ENCODE measurements around the gene LYPD3. TPM values are rescaled to one million over a fixed set of nuclear protein-coding genes. Genes with fewer than 3 reads are reported as not detected.
"Not testable (repeated sequence)": the region's sequence is repeated elsewhere in the genome, so short reads cannot be mapped to it uniquely, and the experiment has no call there.

Gene LYPD3
- total RNA-seq, 1 donor from 2014 or later: 15.0 TPM

DNA sequence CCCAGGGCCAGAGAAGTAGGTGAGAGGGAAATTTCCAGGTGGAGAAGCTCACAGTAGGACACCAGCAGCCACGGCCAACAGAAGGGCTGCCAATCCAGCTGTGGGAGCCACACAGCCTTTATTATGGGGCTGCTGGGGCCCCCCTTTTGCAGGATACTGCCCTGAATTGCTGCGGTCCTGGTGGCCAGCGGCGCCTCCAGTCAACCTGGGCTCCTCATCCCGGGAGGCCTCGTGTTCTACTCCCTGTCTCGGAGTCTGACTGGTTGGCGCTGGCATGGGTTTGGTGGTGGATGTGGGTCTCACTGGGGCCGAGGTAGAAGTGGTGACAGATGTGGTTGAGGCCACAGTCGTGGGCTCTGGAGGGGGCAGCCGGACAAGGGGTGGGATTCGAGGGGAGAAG is 4.1 kb downstream of the LYPD3 start:
- DNase-seq (ENCODE audit: low spot score): no peak

- no peak for DNase-seq (ENCODE audit: low spot score)
These were observed 4.9 kb downstream of the LYPD3 start for GRCh38 chr19:43460362-43461016.

DNA sequence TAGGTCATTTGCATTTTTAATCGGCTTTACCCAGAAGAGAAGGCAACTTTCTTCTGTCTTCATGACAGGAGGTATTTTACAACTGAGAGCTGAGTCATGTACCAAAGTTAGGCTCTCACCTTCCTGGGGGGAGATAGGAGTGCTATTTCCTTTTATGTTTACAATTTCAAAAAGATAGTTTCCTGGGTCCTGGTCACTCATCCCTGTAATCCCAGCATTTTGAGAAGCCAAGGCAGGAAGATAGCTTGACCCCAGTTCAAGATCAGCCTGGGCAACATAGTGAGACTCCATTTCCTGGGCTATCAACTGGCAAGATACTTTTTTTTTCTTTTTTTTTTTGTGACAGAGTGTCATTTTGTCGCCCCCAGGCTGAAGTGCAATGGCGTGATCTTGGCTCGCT is 7.6 kb downstream of the LYPD3 start:
- DNase-seq (ENCODE audit: low spot score): no peak

DNA sequence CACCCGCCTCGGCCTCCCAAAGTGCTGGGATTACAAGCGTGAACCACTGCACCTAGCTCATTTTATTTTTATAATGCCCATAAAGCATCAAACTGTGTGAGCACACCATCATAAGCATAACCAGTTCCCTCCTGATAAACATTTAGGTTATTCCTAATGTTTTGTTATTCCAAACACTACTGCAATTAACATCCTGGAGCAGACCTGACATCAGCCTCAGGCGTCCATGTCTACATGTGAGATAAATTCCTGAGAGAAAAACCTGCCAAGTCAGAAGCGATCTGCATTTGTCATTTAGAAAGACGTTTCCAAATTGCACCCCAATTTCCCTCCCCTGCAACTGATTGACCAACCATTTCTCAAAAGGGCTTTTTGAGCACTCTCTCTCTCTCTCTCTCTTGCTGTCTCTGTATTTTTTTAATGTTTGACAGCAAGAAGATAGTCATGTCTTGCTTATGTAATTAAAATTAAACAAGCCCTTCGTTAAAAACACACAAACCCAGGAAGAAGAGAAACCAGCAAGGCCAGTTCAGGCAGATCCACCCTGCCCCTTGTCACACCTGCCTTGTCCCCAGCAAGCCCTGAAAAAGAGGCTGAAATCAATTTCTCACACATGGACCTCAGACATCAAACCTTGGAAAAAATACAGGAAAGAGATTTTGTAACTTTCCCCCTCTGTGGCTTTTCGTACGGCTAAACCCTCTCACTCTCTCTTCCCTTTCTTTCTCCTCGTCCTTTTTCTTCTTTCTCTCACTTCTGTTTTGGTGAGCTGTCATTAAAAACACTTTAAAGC is 9.9 kb downstream of the LYPD3 start:
- no peak for DNase-seq (ENCODE audit: low spot score)

DNA sequence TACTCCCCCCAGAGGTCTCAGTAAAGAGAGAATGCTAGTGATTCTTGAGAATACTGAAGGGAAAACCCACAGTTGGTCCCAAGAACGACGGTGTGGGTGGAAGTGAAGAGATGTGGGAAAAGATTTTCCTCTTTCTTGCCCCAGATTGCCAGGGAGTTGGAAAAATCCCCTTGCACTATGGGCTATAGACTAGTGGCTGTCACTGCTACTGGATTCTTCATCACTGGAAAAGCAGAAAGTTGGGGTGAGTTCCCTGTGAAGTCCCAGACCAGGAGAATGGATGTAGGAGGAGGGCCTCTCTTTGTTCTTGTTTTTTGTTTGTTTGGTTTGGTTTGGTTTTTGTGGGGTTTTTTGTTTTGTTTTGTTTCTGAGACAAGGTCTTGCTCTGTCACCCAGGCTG is 11.4 kb downstream of the LYPD3 start:
- no peak for DNase-seq (ENCODE audit: low spot score)

GRCh38 chr19:43452582-43452981 is 12.8 kb downstream of the LYPD3 start:
- no peak for DNase-seq (ENCODE audit: low spot score)

DNA sequence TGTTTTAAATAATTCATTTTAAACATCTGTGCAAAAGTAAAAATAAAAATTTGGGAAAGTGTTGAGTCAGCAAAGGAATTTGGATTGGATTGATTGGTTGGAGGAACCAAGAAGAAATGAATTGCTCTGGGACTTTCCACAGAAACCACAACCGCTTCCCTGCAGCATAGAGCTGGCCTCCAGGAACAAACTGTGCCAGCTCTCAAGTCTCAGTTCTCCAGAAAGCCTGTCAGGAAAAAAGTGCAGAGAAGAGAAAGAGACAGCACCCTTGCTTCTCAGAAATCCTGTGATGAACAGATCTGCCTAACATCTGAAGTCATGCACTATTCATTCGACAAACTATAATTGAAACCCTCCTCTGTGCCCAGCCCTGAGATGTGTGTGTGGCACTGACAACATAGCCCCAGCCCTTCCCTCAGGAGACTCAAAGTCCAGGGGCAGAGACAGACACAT is 14.8 kb downstream of the LYPD3 start:
- DNase-seq (ENCODE audit: low spot score): no peak

DNA sequence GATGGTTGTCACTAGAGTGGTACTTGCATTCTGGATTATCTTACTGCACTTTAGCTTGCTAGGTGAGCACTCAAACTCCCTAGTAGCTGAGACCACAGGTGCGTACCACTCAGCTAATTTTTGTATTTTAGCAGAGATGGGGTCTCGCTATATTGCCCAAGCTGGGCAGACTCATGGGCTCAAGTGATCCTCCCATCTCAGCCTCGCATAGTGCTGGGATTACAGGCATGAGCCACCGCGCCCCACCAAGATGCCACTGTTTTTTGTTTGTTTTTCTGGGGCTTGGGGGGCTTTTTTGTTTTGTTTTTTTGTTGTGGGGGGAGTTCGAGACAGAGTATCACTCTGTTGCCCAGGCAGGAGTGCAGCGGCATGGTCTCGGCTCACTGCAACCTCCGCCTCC is 17.8 kb downstream of the LYPD3 start:
- DNase-seq (ENCODE audit: low spot score): no peak

DNA sequence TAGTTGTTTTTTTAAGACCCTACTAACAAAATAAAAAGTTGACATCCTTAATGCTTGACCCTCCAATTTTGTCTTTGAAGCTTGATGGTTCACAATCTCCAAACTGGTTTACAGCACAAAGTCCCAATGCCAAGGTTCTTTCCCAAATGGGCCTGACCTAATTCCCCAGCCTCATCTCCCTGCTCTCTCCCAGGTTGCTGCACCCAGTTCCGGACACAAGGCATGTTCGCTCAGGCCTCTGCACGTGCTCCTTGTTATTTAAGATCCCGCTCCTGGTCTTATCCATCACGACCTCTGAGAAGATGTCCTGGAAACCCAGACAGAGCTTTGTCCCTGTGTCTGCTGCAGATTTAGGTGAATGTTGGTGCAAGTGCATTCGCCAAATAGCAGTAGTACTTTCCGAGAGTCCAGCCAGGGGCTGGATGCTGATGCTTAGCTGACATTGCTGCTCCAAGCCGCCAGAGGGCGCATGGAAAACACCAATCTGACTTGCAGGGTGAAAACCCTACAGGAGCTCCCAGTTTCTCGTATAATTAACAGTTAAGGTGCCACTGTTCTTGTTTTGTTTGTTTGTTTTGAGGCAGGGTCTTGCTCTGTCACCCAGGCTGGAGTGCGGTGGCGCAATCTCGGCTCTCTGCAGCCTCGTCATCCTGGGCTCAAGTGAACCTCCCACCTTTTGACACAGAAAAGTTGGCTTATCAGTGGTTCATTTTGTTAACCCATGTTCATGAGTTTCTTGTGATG is 18.5 kb downstream of the LYPD3 start:
- peak; percentile 83 for DNase-seq (ENCODE audit: low spot score)

DNA sequence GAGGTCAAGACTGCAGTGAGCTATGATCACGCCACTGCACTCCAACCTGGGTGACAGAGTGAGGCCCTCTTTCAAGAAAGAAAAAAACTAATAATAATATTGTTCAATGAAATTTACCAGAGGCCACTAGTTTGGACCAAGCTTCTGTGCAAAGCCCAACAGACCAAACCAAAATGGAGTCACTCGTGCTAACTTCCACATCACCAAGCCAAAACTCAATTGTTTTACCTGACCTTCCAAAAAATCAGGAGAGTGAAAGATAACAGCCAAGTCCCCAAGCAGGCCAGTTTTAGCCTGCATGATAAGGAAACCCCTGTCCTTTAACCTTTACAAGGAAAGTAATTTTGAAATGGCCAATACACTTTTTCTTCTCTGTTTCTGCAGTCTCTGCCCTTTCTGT is 20.0 kb downstream of the LYPD3 start:
- no peak for DNase-seq (ENCODE audit: low spot score)

- no peak for DNase-seq (ENCODE audit: low spot score)
These were observed 20.7 kb downstream of the LYPD3 start for GRCh38 chr19:43444531-43445287.

DNA sequence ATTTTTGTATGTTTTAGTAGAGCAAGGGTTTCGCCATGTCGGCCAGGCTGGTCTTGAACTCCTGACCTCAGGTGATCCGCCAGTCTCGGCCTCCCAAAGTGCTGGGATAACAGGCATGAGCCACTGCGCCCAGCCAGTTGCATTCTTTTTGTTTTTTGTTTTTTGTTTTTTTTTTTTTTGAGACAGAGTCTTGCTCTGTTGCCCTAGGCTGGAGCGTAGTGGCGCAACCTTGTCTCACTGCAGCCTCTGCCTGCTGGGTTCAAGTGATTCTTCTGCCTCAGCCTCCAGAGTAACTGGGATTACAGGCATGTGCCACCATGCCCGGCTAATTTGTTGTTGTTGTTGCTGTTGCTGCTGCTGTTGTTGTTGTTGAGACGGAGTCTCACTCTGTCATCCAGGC is 21.3 kb downstream of the LYPD3 start:
- DNase-seq (ENCODE audit: low spot score): not testable (repeated sequence)

DNA sequence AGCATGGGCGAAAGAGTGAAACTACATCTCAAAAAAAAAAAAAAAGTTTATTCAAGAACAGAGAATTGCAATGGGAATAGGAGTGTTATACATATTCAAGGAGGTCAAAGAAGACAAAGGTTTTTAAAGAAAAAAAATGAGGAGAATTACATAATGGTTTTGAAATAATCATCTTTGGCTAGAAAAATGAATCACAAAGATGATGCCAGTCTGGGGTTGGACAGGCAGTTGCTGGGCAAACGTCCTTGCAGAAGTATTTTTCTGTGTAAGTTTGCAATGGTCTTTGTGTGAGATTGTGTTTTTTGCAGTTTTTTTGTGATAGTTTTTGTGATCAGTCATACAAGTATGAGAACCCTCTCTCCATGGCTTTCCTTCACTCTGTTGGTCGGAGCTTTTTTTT is 23.7 kb downstream of the LYPD3 start:
- DNase-seq (ENCODE audit: low spot score): no peak

DNA sequence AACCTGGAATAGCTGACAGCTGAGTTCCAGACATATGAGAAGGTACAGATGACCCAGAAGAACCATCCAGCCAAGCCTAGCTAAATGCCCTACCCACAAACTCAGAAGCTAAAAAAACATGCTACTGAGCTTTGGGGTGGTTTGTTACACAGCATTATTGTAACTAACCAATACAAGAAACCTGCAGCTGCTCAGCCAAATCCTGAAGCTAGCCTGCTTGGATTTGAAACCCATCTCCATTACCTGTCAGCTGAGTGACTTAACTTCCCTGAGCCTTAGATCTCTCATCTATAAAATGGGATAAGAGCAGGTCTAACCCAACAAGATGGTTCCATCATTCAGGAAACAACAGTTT is 25.7 kb downstream of the LYPD3 start:
- no peak for DNase-seq (ENCODE audit: low spot score)

DNA sequence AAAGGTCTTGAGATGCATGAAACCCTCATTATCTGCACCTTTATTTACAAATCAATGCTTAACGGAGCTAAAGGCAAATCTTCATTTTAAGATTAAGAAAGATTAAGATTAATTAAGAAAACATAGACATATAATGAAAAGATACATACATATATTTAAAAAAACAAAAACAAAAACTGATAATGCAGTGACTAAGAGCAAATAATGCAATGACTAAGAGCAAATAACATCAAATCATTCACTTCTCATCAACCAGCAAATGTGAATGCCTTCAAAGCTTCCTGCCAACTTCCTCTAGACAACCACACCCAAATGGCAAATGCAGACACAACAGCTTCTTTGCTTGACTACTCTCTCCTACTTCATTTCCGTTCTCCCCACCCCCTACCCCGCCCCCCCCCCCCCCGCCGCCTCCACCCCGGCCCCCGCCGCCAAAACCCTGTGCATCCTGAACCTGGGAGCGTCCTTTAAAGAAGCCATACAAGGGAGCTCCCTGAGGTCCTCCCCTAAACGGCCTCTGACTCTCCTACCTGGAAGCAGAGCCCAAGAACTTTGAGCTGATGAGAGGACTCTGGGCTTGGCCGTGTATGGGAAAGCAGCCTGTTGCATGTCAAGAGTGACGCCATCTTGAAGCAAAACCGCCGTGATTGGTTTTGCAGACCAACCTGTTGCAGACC is 26.2 kb downstream of the LYPD3 start:
- no peak for DNase-seq (ENCODE audit: low spot score)

- no peak for DNase-seq (ENCODE audit: low spot score)
These were observed 26.9 kb downstream of the LYPD3 start for GRCh38 chr19:43438291-43439031.

DNA sequence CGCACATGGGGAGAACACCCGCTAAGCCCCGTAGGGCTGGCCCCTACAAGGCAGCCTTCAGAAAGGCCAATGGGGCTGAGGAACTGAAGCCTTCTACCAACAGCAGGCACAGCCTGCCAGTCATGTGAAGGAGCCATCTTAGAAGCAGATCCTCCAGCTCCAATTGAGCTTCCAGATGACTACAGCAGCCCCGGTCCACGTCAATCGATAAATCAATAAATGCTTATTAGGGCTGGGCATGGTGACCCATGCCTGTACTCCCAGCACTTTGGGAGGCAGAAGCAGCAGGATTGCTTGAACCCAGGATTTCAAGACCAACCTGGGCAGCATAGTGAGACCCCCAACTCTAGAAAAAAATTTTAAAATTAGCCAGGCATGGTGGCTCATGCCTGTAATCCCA is 27.7 kb downstream of the LYPD3 start:
- DNase-seq (ENCODE audit: low spot score): no peak

GRCh38 chr19:43437284-43437683 is 28.1 kb downstream of the LYPD3 start:
- not testable (repeated sequence) for DNase-seq (ENCODE audit: low spot score)

GRCh38 chr19:43435775-43436174 is 29.6 kb downstream of the LYPD3 start:
- DNase-seq (ENCODE audit: low spot score): no peak

GRCh38 chr19:43433689-43434088 is 31.7 kb downstream of the LYPD3 start:
- DNase-seq (ENCODE audit: low spot score): no peak

- no peak for DNase-seq (ENCODE audit: low spot score)
These were observed 32.1 kb downstream of the LYPD3 start for GRCh38 chr19:43433358-43433673.
